Activated CD4-positive, alpha-beta T cell treated with anti-CD3 and anti-CD28 coated beads for 1 hour (primary cell): ENCODE data around the gene ZNF839.
"Not testable (repeated sequence)": the region's sequence is repeated elsewhere in the genome, so short reads cannot be mapped to it uniquely, and the experiment has no call there.

Experiments
- DNase-seq: peaks from one replicate; pipeline ENCODE4 v3.0.0-alpha.2; 2020

ZNF839 gene

DNA sequence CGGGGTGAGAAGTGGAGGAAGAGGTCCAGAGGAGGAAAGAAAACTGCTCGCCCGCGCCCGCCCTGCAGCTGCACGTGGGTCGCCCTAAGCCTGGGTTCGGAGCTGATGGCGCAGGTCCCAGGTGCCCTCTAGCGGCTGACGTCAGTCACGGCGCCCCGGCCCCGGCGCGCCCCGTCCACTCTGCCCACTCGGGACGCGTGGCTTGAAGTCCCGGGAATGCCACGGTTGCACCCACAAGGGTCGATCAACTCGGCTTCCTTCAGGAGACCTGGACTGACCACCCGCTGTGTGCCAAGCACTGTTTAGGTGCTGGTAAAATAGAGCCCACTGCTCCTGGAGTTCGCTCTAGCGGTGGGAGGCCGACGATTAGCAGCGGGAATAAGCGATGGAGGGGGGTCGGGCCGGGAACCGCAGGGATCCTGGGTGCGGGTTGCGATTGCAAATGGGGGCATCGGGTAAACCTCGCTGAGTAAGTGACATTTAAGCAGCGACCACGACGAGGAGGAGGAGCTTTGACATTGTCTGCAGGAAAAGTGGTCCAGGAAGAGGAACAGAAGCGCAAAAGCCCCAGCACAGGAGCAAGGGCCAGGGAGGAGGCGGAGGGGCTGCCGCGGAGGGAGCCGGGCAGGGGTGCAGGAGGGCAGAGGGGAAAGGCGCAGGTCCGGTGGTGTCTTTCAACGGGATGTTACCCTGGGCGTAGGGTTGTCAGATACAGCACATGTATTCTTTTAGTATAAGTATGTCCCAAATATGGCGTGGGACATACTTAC, 5.1 kb upstream of the ZNF839 start:
- DNase-seq: peak; percentile 71

DNA sequence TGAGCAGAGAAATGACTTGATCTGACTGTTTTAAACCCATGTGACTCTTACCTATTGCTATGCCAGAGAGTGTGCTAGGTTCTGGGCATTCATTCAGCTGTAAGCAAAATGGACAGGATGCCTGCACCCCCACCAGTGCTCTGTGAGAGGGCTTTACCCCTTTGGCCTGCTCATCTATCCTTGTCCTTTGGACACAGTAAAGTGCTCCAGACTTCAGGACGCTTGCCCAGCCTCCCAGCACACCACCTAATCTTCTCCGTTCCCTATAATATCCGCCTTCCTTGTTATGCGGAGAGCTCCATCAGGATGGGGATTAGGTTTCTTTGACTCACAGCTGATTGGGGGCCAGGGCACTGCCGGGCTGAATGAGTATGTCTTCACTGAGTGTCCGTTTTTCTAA, 4.4 kb upstream of the ZNF839 start:
- DNase-seq: no peak

DNA sequence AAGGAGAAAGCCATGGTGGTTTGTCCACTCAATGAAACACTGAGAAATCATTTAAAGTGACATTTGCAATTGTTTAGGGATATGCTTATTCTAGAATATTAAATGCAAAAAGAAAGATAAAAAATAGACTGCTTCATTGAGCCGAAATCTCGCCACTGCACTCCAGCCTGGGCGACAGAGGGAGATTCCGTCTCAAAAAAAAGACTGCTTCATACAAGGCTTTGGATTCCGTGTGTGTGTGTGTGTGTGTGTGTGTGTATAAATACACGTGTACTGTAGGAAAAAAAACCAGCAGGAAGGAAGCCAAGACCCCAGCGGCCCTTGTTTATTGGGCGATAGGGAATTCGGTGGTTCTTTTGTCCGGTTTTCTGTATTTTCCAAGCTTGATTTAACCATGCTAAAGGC, 3.2 kb upstream of the ZNF839 start:
- no peak for DNase-seq

DNA sequence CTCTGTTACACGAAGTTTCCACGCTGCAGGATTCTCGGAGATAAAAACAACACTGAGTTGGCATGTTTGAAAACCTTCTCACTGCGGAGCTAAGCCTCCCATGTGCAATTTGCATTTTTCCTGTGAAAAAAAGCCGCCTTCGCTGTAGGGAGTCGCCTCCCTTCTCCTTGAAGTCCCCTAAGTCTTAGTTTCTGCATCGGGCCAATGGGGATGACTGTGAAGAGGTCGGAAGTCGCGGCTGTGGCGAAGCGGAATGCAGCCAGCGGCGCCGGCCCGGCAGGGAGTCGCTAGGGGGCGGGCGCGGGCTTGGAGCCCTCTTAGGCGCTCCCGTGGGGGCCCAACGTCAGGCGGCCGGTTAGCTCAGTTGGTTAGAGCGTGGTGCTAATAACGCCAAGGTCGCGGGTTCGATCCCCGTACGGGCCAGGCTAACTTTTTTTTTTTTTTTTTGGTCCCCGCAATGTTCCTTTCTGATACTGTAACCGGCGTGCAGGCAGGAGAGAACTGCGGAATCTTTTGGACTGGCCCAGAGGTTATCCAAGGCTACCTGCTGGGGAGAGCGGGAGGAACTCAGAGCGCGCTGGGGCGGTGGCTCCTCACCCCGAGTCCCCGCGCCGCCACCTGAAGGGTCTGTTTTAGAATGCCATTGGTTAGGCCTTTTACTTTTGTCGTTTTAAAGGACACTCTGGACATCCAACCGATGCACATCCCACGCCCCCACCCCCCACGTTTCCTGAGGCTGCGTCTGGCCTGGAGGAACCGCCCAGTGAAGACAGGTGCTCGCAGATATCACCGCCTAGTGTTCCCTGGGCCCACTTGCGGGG, 2.6 kb upstream of the ZNF839 start:
- DNase-seq: peak; percentile 96

DNA sequence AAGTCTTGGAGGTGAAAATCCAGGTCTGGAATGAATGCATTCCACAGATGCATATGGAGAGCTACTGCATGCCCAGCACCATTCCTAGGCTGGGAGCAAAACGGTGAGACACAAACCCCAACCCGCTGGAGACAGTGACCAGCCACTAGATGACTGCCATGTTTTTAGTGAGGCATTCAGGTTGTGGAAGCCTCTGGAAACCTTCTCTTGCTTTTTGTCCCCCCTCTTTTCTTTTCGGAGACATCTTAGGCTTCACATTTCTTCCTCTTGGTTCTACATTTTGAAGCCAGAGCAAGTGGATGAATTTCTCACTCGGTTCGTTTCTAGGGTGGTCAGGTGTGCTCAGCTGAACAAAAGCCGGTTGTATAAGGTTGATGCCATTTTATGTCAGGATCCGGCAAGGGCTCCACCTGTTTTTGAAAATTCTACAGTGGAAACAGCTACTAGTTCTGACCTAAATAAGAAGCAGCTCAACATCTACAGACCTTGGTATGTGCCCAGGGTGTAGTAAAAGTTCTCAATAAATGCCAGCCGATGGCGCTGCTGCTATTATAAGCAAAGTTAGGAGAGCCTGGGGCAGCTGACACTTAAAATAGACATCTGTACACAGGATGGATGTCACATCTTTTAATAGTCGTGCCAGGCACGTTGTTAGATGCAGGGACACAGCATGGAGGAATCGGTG, 1.8 kb upstream of the ZNF839 start:
- no peak for DNase-seq

DNA sequence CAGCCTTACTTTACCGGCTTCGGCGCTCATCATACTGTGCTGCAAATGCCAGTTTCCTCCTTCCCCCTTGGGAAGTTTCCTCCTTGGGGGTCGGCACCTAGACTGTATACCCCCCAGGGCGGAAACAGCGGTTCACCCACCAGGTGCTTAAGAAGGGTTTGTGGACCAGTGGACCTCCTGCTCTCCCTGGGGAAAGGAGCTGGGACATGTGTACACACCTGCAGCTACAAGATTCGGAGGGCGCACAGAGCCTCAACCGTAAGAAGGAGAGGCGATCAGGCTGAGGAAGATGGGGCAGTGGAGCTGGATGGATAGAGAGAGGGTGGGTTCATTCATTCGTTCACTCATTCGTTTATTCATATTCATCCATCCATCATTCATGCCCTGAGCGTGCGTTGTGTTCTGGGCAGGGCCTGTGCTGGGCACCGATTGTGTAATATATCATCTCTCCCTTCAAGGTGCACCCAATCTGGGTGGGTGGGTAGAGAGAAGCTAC, 717 bp upstream of the ZNF839 start:
- DNase-seq: no peak

DNA sequence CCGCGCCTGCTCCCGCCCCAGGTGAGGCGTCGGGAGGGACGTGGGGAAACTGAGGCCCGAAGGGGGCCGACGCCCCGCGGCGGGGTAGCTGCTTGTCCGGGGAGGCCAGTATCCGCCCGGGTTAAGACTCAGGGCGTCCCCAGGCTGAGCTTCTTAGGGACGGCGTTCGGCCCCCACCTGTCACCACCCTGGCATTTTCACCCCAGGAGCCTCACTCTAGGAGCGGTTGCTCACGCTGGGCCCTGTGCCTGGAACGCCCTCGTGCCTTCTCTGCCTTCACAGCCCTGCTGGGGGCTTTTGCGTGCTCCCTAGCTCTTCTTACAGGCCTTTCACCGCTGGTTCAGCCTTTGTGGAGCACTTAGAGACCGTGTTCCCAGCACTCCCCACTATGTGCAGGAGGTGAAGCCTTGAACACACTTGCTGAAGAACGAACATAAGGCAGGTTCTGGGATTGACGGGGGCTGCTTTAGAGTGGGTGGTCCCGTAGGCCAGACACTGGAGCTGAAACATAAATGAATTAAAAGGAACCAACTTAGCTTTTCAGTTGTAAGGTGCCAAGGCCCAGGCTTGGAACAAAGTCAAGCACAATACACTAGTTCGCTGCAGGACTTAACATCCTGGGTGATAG, 601 bp downstream of the ZNF839 start:
- peak; percentile 26 for DNase-seq

DNA sequence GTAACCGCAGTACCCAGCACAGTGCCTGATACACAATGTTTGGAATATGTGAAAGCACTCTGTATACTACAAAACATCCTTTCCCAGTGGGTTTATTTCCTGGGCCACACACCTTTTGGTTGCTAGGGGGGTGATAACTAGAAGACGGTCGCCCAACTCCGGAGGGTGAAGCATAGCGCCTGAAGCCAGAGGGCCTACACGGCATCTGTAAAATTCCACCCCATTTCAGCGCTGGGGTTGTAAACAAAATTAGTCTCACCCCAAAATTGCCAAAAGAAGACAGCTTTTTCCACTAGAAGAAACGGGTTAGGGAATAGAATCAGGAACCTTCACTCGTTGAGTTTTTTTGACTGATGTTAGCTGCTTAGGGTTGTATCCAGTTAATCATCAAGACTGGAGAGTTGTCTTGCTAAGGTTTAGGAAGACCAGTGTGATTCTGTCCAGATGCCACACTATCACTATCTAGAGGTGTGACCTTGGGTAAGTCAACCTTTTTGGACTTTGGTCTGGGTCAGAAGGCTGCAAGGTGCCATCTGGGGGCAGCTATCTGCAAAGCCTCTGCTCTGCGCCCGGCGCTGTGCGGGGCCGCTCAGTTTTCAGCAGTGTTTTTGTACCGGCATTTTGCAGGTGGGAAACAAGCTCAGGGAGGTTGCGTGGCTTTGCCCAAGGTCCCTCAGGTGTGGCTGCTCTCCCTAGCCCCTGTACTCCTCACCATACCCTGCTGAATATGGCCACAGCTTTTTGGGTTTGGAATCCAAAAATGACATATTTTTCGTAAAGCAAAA, 1.3 kb downstream of the ZNF839 start:
- no peak for DNase-seq

DNA sequence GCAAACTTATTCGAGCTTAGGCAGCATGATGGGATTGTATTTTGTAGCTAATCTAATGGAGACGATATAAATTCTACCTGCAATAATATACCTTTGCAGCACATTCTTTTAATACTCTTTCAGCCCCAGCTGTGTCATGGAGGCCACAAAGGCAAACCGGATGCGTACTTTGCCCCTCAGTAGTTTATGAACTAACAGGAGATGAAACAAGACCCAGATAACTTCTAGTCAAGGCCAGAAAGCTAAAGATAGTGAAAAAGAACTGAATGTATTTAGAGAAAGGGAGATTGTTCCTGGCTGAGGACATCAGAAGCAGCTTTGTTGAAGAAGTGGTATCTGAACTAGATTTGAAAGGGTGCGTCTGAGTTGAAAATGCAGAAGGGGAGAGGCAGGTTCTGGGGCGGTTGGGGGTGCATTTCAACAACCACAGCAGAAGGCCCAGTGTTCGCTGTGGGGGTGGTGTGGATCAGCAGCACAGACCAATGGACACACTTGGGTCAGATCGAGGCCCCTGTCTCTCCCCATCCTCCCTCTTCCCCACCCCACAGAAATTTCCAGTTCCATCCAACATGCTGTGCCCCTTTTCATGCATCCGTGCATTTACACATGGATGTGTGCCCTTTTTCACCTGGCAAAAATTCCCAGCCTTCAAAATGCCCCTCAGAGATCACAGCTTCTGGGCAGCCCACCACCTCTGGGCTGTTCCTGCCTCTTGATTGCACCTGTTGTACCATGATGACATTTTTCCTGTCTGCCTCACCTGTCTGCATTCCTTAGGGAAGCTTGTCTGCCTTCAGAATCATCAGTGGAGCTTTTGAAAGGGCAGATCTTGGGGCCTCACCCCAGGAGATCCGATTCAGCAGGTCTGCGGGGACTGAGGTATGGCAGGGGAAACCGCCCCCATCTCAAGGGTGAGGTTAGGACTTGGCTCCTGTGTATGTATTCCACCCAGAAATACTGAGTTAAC, 2.2 kb downstream of the ZNF839 start:
- DNase-seq: no peak

DNA sequence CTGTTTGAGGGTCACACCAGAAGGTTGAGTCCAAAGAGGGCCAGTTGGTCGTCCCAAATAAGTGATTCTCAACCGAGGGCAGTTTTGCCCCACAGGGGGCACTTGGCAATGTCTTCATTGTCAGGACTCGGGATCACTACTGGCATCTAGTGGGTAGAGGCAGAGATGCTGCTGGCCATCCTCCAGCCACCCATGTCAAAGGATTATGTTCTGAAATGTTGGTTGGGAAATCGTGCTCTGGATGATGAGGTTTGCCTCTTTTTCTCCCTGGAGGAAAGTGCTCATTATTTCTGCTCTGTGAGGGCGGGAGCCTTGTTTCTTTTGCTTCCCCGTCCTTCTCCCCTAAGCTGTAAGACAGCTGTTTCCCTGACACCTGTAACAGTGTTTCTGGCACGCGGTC, 3.6 kb downstream of the ZNF839 start:
- no peak for DNase-seq

DNA sequence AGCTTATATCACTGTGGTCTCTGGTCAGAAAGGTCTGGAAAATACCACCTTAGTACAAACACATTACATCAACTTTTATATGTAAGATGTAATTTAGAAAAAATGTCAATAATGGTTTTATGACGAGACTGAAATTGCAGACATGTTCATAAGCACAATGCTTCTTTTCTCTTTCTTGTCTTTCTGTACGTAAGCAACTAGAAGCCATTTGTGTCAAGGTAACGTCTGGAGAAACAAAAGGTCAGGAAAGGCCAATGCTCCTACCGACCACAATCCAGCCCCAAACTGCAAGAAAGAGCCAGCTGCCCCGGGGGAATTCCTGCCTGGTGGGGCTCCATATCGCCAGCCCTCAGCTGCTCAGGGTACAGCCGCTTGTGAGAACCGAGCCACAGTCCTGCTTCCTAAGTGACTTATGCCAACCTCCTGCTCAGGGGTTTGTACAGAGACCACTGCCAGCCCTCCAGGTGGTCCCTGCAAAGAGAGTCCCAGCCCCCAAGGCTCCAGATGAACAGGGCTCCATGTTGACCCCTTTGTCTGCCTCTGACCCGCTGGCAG, 6.3 kb downstream of the ZNF839 start:
- no peak for DNase-seq

DNA sequence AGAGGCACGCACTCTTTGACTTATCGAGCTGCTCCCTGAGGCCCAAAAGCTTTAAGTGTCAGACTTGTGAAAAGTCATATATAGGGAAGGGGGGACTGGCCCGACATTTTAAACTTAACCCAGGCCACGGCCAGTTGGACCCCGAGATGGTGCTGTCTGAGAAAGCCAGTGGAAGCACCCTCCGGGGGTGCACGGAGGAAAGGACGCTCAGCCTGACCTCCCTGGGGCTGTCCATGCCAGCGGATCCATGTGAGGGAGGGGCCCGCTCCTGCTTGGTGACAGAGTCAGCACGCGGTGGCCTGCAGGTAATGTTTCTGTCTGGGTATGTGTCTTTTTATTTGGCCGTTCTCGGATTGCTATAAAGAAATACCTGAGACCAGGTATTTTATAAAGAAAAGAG, 7.0 kb downstream of the ZNF839 start:
- no peak for DNase-seq

DNA sequence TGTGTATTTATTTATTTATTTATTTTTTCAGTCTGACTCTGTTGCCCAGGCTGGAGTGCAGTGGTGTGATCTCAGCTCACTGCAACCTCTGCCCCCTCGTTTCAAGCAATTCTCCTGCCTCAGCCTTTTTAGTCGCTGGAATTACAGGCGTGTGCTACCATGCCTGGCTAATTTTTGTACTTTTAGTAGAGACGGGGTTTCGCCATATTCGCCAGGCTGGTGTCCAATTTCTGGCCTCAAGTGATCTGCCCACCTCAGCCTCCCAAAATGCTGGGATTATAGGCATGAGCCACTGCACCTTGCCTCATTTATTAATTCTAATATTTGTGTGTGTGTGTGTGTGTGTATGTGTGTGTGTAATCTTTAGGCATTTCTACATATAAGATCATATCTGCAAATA, 9.8 kb downstream of the ZNF839 start:
- not testable (repeated sequence) for DNase-seq

DNA sequence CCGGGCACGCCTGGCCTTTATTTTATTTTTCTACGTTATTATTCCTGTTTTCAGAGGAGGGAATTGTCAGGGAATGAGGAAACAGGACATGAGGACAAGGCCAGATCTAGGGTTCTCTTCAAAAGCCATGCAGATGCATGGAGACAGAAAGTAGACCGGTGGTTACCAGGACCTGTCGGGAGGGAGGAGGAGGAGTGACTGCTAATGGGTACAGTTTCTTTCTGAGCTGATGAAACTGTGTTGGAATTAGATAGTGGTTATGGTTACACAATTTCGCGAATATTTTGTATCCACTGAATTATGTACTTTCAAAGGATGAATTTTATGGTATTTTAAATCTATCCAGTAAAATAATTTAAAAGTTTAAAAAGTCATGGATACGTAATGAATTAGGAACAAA, 11.3 kb downstream of the ZNF839 start:
- DNase-seq: no peak

DNA sequence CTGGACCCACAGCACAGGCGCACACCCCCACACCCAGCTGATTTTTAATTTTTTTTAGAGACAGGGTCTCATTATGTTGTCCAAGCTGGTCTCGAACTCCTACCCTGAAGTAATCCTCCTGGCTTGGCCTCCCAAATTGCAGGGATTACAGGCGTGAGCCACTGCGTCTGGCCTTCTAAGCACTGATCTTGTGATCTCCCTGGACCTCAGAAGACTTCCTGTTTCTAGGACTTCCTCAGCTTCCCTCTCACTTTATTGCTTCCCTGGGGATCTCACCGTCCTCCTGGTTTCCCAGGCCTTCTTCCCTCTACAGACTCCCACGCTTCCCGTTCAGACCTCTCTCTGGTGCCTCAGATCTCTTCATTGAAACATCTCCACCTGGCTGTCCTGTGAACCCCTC, 13.8 kb downstream of the ZNF839 start:
- DNase-seq: no peak

DNA sequence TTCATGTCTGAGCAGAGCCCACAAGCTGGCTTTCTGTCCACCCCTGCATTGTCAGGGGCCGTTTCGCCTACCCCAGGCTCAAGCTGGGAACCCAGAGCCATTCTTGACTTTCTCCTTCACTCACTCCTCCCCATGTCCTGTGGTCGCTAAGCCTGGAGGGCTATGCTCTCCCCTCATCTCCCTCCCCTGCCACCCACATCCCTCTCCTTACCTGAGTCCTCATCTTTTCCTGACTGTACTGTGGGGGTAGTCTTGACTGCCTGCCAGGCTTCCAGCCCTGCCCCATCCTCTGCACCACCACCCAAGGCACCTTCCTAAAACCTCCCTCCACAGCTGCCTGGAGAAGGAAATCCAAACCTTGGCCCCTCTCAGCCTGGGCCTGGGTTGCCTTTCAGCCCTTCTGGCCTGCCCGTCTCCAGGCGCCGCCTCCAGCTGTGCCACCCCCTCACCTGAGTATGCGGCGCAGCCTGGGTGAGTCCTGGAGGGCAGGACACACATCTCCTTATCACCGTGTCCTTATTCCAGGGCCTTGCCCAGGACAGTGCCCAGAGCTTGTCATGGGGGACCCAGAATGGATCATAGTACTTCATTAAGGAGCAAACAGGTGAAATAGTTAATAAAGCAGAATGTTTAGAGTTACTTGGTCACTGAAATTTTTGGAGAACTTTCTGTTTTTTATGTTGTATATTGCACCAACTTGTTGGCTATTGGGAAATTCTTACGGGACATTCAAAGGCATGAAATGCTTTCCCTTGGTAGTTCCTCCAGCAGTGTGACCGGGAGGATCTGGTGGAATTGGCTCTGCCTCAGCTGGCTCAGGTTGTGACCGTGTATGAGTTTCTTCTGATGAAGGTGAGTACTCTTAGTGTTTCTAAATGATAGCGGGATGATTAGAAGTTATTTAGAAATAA, 14.5 kb downstream of the ZNF839 start:
- DNase-seq: no peak

DNA sequence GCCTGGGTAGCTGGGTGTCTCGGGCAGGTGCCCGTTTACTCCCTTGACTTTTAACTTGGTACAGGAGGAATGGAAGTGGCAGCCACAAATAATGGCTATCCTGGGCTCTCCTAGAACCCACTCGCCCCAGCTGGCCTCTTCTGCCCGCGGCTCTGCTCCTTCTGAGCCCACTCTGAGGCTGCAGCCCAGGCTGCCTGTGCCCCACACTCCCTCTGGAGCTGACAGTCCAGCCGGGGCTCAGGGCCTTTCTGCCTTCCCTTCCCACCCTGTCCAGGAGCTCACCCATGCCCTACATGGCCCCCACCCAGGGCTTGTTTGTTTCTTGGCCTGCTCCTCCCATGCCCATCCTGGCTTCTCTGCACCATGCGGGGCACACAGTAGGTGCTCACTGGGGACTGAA, 15.6 kb downstream of the ZNF839 start:
- no peak for DNase-seq

DNA sequence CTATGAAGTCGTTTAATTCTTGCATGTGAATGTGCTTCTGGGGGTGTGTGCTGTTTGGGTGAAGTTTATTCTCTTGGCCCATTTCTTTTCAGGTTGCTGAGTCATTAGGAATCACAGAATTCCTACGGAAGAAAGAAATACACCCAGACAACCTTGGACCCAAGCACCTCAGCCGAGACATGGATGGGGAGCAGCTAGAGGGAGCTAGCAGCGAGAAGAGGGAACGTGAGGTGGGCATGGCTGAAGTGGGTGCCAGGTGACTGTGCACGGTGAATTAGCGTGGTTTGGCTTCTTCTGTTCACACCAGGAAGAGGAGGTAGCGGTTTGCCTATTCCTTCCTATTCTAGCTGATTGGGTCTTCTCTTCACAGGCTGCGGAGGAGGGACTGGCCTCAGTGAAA, 19.2 kb downstream of the ZNF839 start:
- DNase-seq: no peak

DNA sequence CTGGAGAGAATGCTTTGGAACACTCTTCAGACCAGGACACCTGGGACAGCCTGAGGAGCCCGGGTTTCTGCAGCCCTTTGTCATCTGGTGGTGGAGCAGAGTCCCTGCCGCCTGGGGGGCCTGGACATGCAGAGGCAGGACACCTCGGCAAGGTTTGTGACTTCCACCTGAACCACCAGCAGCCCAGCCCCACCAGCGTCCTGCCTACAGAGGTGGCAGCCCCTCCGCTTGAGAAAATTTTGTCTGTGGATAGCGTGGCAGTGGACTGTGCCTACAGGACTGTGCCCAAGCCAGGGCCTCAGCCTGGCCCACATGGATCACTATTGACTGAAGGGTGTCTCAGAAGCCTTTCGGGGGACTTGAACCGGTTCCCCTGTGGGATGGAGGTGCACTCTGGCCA, 22.0 kb downstream of the ZNF839 start:
- no peak for DNase-seq

DNA sequence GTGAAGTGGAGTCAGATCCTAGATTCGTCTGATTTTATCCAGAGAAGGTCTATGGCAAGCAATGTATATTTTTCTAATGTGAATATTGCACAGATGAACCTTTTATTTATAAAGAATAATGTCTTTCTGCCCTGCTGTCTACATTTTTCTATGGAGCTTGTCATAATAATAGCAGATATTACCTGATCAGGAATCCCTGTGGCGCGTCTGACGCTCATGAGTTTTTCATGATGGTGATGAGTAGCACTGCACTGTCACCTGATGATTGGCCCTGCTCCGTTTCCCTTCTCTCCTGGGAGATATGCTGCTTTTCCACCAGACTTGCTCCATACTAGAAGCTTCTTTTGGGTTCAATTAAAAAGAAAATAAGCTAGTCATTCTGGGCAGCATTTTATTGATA, 22.7 kb downstream of the ZNF839 start:
- DNase-seq: no peak
